NB4 (cell line): ENCODE measurements around the gene MTLN.

Source experiments
- MYC ChIP-seq: IDR thresholded peaks from 2 replicates; pipeline ENCODE4 v1.6.1; 2011; ENCODE audit warnings: low read depth, low read length
- POLR2A ChIP-seq: IDR thresholded peaks from 2 replicates; pipeline ENCODE4 v1.6.1; 2011; ENCODE audit warnings: mild to moderate bottlenecking; ENCODE audit not compliant: insufficient read length; ENCODE audit errors: extremely low read depth
- TF ChIP-seq, protein P1 (sequence below): IDR thresholded peaks from one replicate; pipeline ENCODE4 v1.5.1; 2012; ENCODE audit warnings: low read depth, low read length
- TF ChIP-seq, protein P2 (sequence below): IDR thresholded peaks from 2 replicates; pipeline ENCODE4 v1.6.1; 2011; ENCODE audit warnings: low read depth, low read length

DNA sequence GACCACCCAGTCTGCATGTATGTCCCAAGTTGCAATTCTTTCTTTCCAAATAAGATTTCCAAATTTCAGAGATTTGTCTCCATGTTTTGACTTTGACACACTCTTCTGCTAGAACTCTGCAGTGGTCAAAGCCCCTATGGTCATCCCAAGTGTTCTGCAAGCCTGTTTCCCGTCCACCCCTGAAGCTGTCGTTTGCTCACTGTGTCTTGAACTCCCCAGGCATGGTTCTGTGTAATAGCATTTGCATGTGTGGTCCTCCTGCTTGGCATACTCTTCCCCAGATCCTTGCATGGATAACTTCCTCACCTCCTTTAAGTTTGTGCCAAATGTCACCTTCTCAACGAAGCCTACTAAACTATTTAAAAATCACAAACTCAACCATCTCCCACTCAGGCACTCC is 3.9 kb upstream of the MTLN start:
- TF ChIP-seq, protein P1, sequence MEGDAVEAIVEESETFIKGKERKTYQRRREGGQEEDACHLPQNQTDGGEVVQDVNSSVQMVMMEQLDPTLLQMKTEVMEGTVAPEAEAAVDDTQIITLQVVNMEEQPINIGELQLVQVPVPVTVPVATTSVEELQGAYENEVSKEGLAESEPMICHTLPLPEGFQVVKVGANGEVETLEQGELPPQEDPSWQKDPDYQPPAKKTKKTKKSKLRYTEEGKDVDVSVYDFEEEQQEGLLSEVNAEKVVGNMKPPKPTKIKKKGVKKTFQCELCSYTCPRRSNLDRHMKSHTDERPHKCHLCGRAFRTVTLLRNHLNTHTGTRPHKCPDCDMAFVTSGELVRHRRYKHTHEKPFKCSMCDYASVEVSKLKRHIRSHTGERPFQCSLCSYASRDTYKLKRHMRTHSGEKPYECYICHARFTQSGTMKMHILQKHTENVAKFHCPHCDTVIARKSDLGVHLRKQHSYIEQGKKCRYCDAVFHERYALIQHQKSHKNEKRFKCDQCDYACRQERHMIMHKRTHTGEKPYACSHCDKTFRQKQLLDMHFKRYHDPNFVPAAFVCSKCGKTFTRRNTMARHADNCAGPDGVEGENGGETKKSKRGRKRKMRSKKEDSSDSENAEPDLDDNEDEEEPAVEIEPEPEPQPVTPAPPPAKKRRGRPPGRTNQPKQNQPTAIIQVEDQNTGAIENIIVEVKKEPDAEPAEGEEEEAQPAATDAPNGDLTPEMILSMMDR = no peak
- TF ChIP-seq POLR2A = no peak
- TF ChIP-seq, protein P2, sequence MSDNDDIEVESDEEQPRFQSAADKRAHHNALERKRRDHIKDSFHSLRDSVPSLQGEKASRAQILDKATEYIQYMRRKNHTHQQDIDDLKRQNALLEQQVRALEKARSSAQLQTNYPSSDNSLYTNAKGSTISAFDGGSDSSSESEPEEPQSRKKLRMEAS = no peak
- TF ChIP-seq MYC = no peak
